Heart left ventricle (tissue), 16 donors: ENCODE measurements around the gene ILRUN. TPM values are rescaled to one million over a fixed set of nuclear protein-coding genes. Genes with fewer than 3 reads are reported as not detected.

ENCODE experiments used
- ATAC-seq, 4 donors: fragments of 200-7000 bp; cut with Tn5 transposase; one replicate each; pipeline ENCODE4 v1.9.1; 2020 to 2022; ENCODE audit warnings: moderate library complexity in 4 of 4, mild to moderate bottlenecking in 3 of 4, moderate number of reproducible peaks in 1 of 4
- DNase-seq, 5 donors: peaks; one replicate each; pipeline ENCODE4 v3.0.0-alpha.2; 2020
- H3K27ac ChIP-seq, 12 donors: fragments of 200-600 bp; sonication (generic) in 4 of 12; one replicate each; pipeline versions ENCODE4 v1.5.0 to v1.8.0; 2016 to 2022; ENCODE audit warnings: mild to moderate bottlenecking in 2 of 12
- H3K27me3 ChIP-seq, 9 donors: fragments of 200-600 bp; sonication (generic) in 2 of 9; one replicate each; pipeline versions ENCODE4 v1.5.1 to v1.8.0; 2016 to 2022; ENCODE audit warnings: mild to moderate bottlenecking in 3 of 9
- H3K36me3 ChIP-seq, 9 donors: fragments of 200-600 bp; sonication (generic) in 2 of 9; one replicate each; pipeline versions ENCODE4 v1.5.0 to v1.8.0; 2018 to 2022; ENCODE audit warnings: mild to moderate bottlenecking in 2 of 9
- H3K4me1 ChIP-seq, 12 donors: fragments of 200-600 bp; sonication (generic) in 4 of 12; one replicate each; pipeline versions ENCODE4 v1.5.0 to v1.8.0; 2016 to 2022; ENCODE audit warnings: mild to moderate bottlenecking in 3 of 12
- H3K4me3 ChIP-seq, 12 donors: fragments of 200-600 bp; sonication (generic) in 4 of 12; one replicate each; pipeline versions ENCODE4 v1.5.0 to v1.8.0; 2017 to 2022; ENCODE audit warnings: mild to moderate bottlenecking in 9 of 12, moderate library complexity in 4 of 12
- H3K9me3 ChIP-seq, 12 donors: fragments of 200-600 bp; sonication (generic) in 4 of 12; one replicate each; pipeline versions ENCODE4 v1.5.0 to v1.8.0; 2016 to 2022; ENCODE audit warnings: mild to moderate bottlenecking in 1 of 12
- POLR2A ChIP-seq, 2 donors: fragments of 450-650 bp; IDR thresholded peaks; one replicate each; pipeline ENCODE4 v1.6.1; 2017; ENCODE audit warnings: antibody characterized with exemption in 2 of 2, mild to moderate bottlenecking in 2 of 2, moderate library complexity in 2 of 2
- WGBS, 4 donors: extraction: QIAGEN DNeasy Blood & Tissue Kit in 2 of 4; methylation state at CpG; one replicate each; pipeline versions ENCODE4 v1.1.5 to v1.1.7; 2013 to 2018; 5-methylcytosine and 5-hydroxymethylcytosine counted together
- intact Hi-C, 10 donors: fragments of 100-400 bp; cut with DNase I; formaldehyde crosslinking; loops; one replicate each; pipeline versions ENCODE4 v1.11.1 to v1.14.2; 2022
- polyA plus RNA-seq, 2 donors: library from polyadenylated mRNA; stranded (reverse); fragments of 200-250 nt; gene quantifications; one replicate each; pipeline ENCODE4 v1.2.3, GENCODE V29; 2013
- total RNA-seq, 9 donors: library from RNA; depleted of rRNA in 2 of 9; stranded (reverse); fragments of >200 nt in 2 of 9; fragmentation: NEBNext Ultra II Directional in 3 of 9; extraction: Animal tissue kit (Norgen Biotek cat#: 25700) in 3 of 9; gene quantifications; one replicate each; pipeline versions ENCODE4 v1.1.0 to v1.2.4, GENCODE V29; 2016 to 2023
- TF ChIP-seq, protein P1 (sequence below), 12 donors: fragments of 200-600 bp; sonication (generic) in 4 of 12; IDR thresholded peaks; one replicate each; pipeline versions ENCODE4 v1.5.0 to v1.8.0; 2018 to 2022; ENCODE audit warnings: antibody characterized with exemption in 12 of 12, mild to moderate bottlenecking in 5 of 12
- donor health status: ischemic (EF 13 %, LVEDD 7.1; RV severe dilation, severe dysfunction).
- donor health status: healthy with polysubstance abuse.
- donor health status: DM: no; HTN: yes; CAD: no.
- donor health status: DM: no; HTN: no; CAD: no.
- donor health status: ischemic (EF 25% LVEDD 6.9; RV normal size, moderate dysfunction).
- donor health status: ischemic (EF 25% LVEDD 5.7; RV mildly dilated, moderate dysfunction).
- donor health status: healthy.
- donor health status: DM: yes; HTN: yes; CAD: no.
- donor health status: ischemic (EF 35%, LVEDD 5.7; RV mildly dilated, moderate dysfunction).
- donor health status: nonischemic (EF 11% LVEDD 7.7; RV severe dilation, severe dysfunction).
- donor health status: DM: yes; HTN: yes; CAD: no.
- donor health status: PGD.
- donor health status: ischemic (EF 29% LVEDD 5.4; RV normal size, mild dysfunction).
- donor health status: nonischemic (EF 23%, LVEDD 6.1; RV moderate dilation, normal function).

Gene ILRUN
- total and polyA plus RNA-seq, 11 donors: 91.2 to 191 (median 116) TPM

DNA sequence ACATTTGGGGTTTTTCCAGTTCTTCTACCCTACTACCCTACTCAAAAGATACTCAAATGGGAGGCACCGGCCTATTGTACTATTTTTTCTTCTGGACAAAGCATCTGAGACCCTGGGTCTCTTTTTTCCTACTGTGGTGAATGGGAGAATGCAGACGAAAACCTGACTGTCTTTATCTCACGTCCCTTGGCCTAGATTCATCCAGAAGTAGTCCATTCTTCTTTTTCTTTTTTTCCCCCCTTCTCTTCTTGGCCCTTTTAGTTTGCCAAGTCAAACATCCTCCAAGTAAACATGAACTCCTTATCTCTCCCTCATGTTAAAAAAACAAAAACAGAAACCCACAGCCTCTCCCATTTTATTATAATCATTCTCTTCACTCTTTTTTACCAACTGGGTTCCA is 8.7 kb upstream of the ILRUN start:
- intact Hi-C loops: no loop called here
- peaks cover 0 to 19% (median 10%) of the 10 kb centered on the region in 12 donors for H3K4me1 ChIP-seq
- no peak overlapping the region for H3K4me3 ChIP-seq
- ATAC-seq: no peak
- no peak for DNase-seq
- no peaks in the 10 kb centered on the region for H3K36me3 ChIP-seq
- 49 to 62% (median 58%) methylated on average over 3 of the region's 3 CpGs for WGBS, 4 donors
- no peaks in the 10 kb centered on the region for H3K27me3 ChIP-seq
- H3K27ac ChIP-seq: no peak overlapping the region
- H3K9me3 ChIP-seq: no peaks in the 10 kb centered on the region
- no peak for TF ChIP-seq POLR2A (IDR thresholded peaks at IDR 0.05)
- TF ChIP-seq, protein P1, sequence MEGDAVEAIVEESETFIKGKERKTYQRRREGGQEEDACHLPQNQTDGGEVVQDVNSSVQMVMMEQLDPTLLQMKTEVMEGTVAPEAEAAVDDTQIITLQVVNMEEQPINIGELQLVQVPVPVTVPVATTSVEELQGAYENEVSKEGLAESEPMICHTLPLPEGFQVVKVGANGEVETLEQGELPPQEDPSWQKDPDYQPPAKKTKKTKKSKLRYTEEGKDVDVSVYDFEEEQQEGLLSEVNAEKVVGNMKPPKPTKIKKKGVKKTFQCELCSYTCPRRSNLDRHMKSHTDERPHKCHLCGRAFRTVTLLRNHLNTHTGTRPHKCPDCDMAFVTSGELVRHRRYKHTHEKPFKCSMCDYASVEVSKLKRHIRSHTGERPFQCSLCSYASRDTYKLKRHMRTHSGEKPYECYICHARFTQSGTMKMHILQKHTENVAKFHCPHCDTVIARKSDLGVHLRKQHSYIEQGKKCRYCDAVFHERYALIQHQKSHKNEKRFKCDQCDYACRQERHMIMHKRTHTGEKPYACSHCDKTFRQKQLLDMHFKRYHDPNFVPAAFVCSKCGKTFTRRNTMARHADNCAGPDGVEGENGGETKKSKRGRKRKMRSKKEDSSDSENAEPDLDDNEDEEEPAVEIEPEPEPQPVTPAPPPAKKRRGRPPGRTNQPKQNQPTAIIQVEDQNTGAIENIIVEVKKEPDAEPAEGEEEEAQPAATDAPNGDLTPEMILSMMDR (IDR thresholded peaks at IDR 0.05): no peak

DNA sequence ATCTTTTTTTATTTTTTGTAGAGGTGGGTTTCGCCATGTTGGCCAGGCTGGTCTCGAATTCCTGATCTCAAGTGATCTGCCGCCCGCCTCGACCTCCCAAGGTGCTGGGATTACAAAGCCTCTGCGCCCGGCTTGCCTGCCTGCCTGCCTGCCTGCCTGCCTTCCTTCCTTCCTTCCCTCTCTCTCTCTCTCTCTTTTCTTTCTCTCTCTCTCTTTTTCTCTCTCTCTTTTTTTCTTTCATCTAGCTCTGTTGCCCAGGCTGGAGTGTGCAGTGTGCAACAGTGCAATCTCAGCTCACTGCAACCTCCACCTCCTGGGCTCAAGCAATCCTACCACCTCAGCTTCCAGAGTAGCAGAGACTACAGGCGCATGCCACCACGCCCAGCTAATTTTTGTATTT is 4.6 kb upstream of the ILRUN start:
- no peak for ATAC-seq
- no peak for DNase-seq
- 84 to 91% (median 88%) methylated on average over 9 of the region's 9 CpGs for WGBS, 4 donors
- no peak for TF ChIP-seq POLR2A (IDR thresholded peaks at IDR 0.05)
- TF ChIP-seq, protein P1 (IDR thresholded peaks at IDR 0.05): no peak
- intact Hi-C loops: no loop called here
- Histone ChIP-seq H3K4me3 (no peak overlapping the region), H3K4me1 (peaks cover 0 to 18% (median 0%) of the 10 kb centered on the region in 12 donors), H3K27ac (no peak overlapping the region), H3K27me3 (no peaks in the 10 kb centered on the region), H3K36me3 (no peaks in the 10 kb centered on the region), H3K9me3 (no peaks in the 10 kb centered on the region)

DNA sequence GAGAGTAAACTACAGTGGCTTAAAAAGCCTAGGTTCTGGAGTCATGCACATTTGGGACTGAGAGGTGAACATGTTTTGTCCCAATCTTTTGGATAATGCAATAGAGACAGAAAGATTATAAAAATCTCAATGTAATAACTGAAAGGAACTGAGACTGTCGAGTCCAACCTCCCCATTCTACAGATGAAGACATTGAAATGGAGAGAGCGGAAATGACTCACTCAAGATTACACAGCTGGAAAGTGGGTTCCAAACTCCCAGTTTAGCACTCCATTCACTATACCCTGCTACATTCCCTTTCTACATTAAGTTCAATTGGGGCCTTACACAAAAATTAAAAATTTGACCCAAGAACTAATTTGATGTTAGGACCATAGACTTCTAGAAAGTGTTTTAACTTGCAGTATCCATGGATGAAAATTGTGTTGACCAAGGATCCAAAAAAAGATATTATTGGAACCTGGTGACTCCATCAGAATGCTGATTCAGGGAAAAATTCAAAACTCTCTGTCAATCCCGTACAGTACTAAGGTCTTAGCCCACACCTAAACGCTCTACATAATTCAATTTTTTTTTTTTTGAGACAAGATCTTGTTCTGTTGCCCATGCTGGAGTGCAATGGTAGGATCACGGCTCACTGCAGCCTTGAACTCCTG is 1.5 kb upstream of the ILRUN start:
- ATAC-seq (no peak), DNase-seq (no peak)
- Histone ChIP-seq H3K36me3 (no peaks in the 10 kb centered on the region), H3K4me3 (peak overlapping the region in 1 of 12 donors; percentile 97), H3K27ac (peak overlapping the region in 2 of 12 donors; percentile 95 to 99), H3K27me3 (no peaks in the 10 kb centered on the region), H3K4me1 (peaks cover 7 to 36% (median 23%) of the 10 kb centered on the region in 12 donors), H3K9me3 (no peaks in the 10 kb centered on the region)
- intact Hi-C loops: loop anchor here in 8 of 10 donors (2.0 to 10.0 kb wide), 5 partner anchors 41 to 173 kb away; partner anchors contain the start of gene SNRPC (in 7 of the 8)
- 90 to 95% (median 93%) methylated on average over 5 of the region's 5 CpGs for WGBS, 4 donors
- TF ChIP-seq, protein P1 (IDR thresholded peaks at IDR 0.05): no peak

DNA sequence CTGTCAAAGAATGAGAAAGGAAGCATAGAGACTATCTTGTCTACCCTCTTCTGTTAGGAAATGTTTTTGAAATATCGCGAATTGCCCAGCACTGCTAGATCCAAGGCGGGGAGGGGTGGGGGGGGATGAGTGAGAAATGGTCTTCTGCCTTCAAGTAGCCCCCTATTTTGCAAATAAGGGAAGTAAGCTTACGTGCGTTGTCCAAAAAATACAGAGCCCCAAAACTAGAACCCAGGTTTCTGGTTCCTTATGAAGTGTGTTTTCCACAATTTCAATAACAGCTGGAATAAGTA is 923 bp upstream of the ILRUN start:
- intact Hi-C loops: loop anchor here in 8 of 10 donors (2.0 to 10.0 kb wide), 5 partner anchors 40 to 173 kb away; partner anchors contain the start of gene SNRPC (in 7 of the 8)
- H3K4me3 ChIP-seq: peak overlapping the region in 11 of 12 donors; percentile 81 to 99 (median 93)
- no peaks in the 10 kb centered on the region for H3K27me3 ChIP-seq
- no peaks in the 10 kb centered on the region for H3K9me3 ChIP-seq
- H3K36me3 ChIP-seq: no peaks in the 10 kb centered on the region
- no peak for TF ChIP-seq POLR2A (IDR thresholded peaks at IDR 0.05)
- TF ChIP-seq, protein P1 (IDR thresholded peaks at IDR 0.05): no peak
- H3K27ac ChIP-seq: peak overlapping the region in 9 of 12 donors; percentile 89 to 99 (median 96)
- DNase-seq (no peak), ATAC-seq (no peak)
- peaks cover 7 to 41% (median 27%) of the 10 kb centered on the region in 12 donors for H3K4me1 ChIP-seq
- 54 to 71% (median 64%) methylated on average over 5 of the region's 5 CpGs for WGBS, 4 donors
